B cell (primary cell): ENCODE data around the gene PLCG2. TPM values are rescaled to one million over a fixed set of nuclear protein-coding genes. Genes with fewer than 3 reads are reported as not detected.

Experiments
- ATAC-seq: fragments of 200-7000 bp; cut with Tn5 transposase; one replicate; pipeline ENCODE4 v1.10.0; 2021; ENCODE audit warnings: low read depth, mild to moderate bottlenecking, moderate number of reproducible peaks, moderate library complexity
- CTCF ChIA-PET: fragments of 350-600 bp; sonication (Branson Sonifier 250); formaldehyde crosslinking; loops from one replicate; lab custom pipeline; 2021; ENCODE audit warnings: antibody characterized with exemption, inconsistent platforms; lab: Charles Lee
- POLR2A ChIA-PET: fragments of 350-600 bp; sonication (Branson Sonifier 250); formaldehyde crosslinking; loops from one replicate; lab custom pipeline; 2021; ENCODE audit warnings: antibody characterized with exemption; lab: Charles Lee
- DNase-seq: peaks from one replicate; pipeline ENCODE4 v3.0.0; 2013
- H2AFZ ChIP-seq: 2 replicates; pipeline ENCODE4 v1.6.1; 2012; ENCODE audit warnings: mild to moderate bottlenecking, low read depth, low read length; ENCODE audit not compliant: insufficient read depth, poor library complexity, severe bottlenecking
- H3K27ac ChIP-seq, 2 donors: 1 replicate in 1 of 2; 2 replicates in 1 of 2; pipeline ENCODE4 v1.5.1; 2012 to 2013; ENCODE audit warnings: low read length in 2 of 2, mild to moderate bottlenecking in 2 of 2, moderate library complexity in 1 of 2
- H3K27me3 ChIP-seq, 4 experiments: fragments of 200-600 bp in 1 of 4; sonication (generic) in 1 of 4; replicated peaks in 1 of 4; 1 replicate in 2 of 4; 2 replicates in 2 of 4; pipeline versions ENCODE4 v1.6.1 to v1.7.0; 2013 to 2016; ENCODE audit warnings: low read length in 3 of 4, mild to moderate bottlenecking in 2 of 4, mixed read lengths in 1 of 4, moderate library complexity in 1 of 4; ENCODE audit not compliant: insufficient read depth in 4 of 4, control insufficient read depth in 3 of 4; ENCODE audit errors: control extremely low read depth in 1 of 4
- H3K36me3 ChIP-seq, 2 experiments: replicated peaks in 1 of 2; 1 replicate in 1 of 2; 2 replicates in 1 of 2; pipeline versions ENCODE4 v1.6.1 to v1.7.1; 2013; ENCODE audit warnings: low read length in 1 of 2; ENCODE audit not compliant: insufficient read depth in 2 of 2, control insufficient read depth in 1 of 2; ENCODE audit errors: control extremely low read depth in 1 of 2, extremely low read depth in 1 of 2
- H3K4me1 ChIP-seq, 2 donors: fragments of 200-600 bp in 1 of 2; sonication (generic) in 1 of 2; 1 replicate in 1 of 2; 2 replicates in 1 of 2; pipeline versions ENCODE4 v1.5.1 to v1.6.1; 2013 to 2017; ENCODE audit warnings: low read length in 2 of 2; ENCODE audit not compliant: control insufficient read depth in 2 of 2, insufficient read depth in 2 of 2
- H3K4me2 ChIP-seq: replicated peaks from 2 replicates; pipeline ENCODE3; 2012; ENCODE audit warnings: mild to moderate bottlenecking, low read depth, low read length; ENCODE audit not compliant: poor library complexity, severe bottlenecking
- H3K4me3 ChIP-seq, 5 experiments: fragments of 200-600 bp in 1 of 5; sonication (generic) in 1 of 5; 1 replicate in 3 of 5; 2 replicates in 2 of 5; pipeline versions ENCODE4 v1.5.1 to v1.7.0; 2011 to 2016; ENCODE audit warnings: low read length in 4 of 5, mild to moderate bottlenecking in 4 of 5, low read depth in 2 of 5, control low read depth in 1 of 5, moderate library complexity in 1 of 5; ENCODE audit not compliant: insufficient read depth in 1 of 5; ENCODE audit errors: control extremely low read depth in 1 of 5, extremely low read depth in 1 of 5
- H3K79me2 ChIP-seq: fragments of 200-600 bp; sonication (generic); one replicate; pipeline ENCODE4 v1.6.0; 2016; ENCODE audit warnings: low read length; ENCODE audit not compliant: control insufficient read depth, insufficient read depth
- H3K9ac ChIP-seq: fragments of 200-600 bp; sonication (generic); 2 replicates; pipeline ENCODE4 v1.6.1; 2017; ENCODE audit warnings: mild to moderate bottlenecking, low read length, moderate library complexity
- H3K9me3 ChIP-seq, 3 donors: one replicate each; pipeline versions ENCODE4 v1.6.1 to v1.7.1; 2013; ENCODE audit warnings: low read length in 2 of 3; ENCODE audit not compliant: control insufficient read depth in 2 of 3, insufficient read depth in 1 of 3; ENCODE audit errors: control extremely low read depth in 1 of 3
- H4K20me1 ChIP-seq: 2 replicates; pipeline ENCODE4 v1.6.0; 2012; ENCODE audit warnings: mild to moderate bottlenecking, low read length; ENCODE audit not compliant: insufficient read depth, control insufficient read depth, poor library complexity, severe bottlenecking
- H3K27ac Mint-ChIP-seq: one replicate; pipeline ENCODE4 v1.8.0; 2021; ENCODE audit warnings: mixed read lengths
- H3K27me3 Mint-ChIP-seq: one replicate; pipeline ENCODE4 v1.8.0; 2021; ENCODE audit warnings: mixed read lengths
- H3K4me1 Mint-ChIP-seq: one replicate; pipeline ENCODE4 v1.8.0; 2021; ENCODE audit warnings: mixed read lengths
- H3K4me3 Mint-ChIP-seq: one replicate; pipeline ENCODE4 v1.8.0; 2021; ENCODE audit warnings: mixed read lengths
- H3K9me3 Mint-ChIP-seq: one replicate; pipeline ENCODE4 v1.8.0; 2022; ENCODE audit warnings: mixed read lengths; ENCODE audit not compliant: insufficient read depth
- EZH2 ChIP-seq: IDR thresholded peaks from 2 replicates; pipeline ENCODE4 v1.6.1; 2012; ENCODE audit warnings: borderline replicate concordance, low read depth, mild to moderate bottlenecking, moderate library complexity, low read length; ENCODE audit not compliant: insufficient read depth, poor library complexity, severe bottlenecking
- WGBS: methylation state at CpG from one replicate; pipeline ENCODE4 v1.1.5; 2013; ENCODE audit warnings: missing lambda C conversion rate; ENCODE audit not compliant: insufficient coverage; 5-methylcytosine and 5-hydroxymethylcytosine counted together
- intact Hi-C: fragments of 100-400 bp; cut with micrococcal nuclease; formaldehyde crosslinking; loops from one replicate; pipeline ENCODE4 v1.10.0; 2022
- polyA plus RNA-seq: library from polyadenylated mRNA; depleted of rRNA; stranded (reverse); fragments of >200 nt; gene quantifications from 2 replicates; pipeline ENCODE4 v1.2.3, GENCODE V29; 2012
- total RNA-seq, 2 donors: library from RNA; stranded (reverse); fragments of 120-200 nt in 1 of 2; gene quantifications; 1 replicate in 1 of 2; 2 replicates in 1 of 2; pipeline versions ENCODE4 v1.2.3 to v1.2.4, GENCODE V29; 2013 to 2022
- TF ChIP-seq, protein P1 (sequence below): fragments of 200-600 bp; IDR thresholded peaks from one replicate; pipeline ENCODE4 v1.8.0; 2022; ENCODE audit warnings: antibody characterized with exemption, mild to moderate bottlenecking

PLCG2 gene
- total and polyA plus RNA-seq, 2 donors (not counting 1 experiment from before 2014, with no cell fraction given): 194 to 812 TPM

DNA sequence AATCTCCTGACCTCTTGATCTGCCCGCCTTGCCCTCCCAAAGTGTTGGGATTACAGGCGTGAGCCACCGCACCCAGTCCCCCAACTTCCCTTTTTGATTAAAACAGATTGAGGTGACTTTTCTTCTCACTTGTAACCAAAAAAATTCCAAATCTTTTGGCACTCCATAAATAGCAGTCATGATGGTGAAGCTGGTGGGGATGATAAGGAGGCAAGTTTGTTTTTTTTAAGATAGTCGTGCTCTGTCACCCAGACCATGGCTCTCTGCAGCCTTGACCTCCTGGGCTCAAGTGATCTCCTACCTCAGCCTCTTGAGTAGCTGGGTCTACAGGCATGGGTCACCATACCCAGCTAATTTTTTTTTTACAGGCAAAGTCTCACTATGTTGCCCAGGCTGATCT lies 34.7 kb upstream of the PLCG2 start:
- Histone ChIP-seq H3K27ac (no peak overlapping the region), H3K4me3 (no peak overlapping the region), H3K36me3 (no peaks in the 10 kb centered on the region), H3K9me3 (no peaks in the 10 kb centered on the region), H3K4me2 (no peak overlapping the region), H2AFZ (no peak overlapping the region), H3K9ac (no peak overlapping the region), H3K79me2 (peaks cover 93% of the 10 kb centered on the region), H3K4me1 (peaks cover 55 to 69% of the 10 kb centered on the region in 2 donors), H3K27me3 (no peaks in the 10 kb centered on the region), H4K20me1 (no peaks in the 10 kb centered on the region)
- Mint-ChIP-seq H3K9me3 (no peaks in the 10 kb centered on the region), H3K4me1 (peaks cover 59% of the 10 kb centered on the region), H3K27me3 (no peaks in the 10 kb centered on the region), H3K4me3 (no peak overlapping the region), H3K27ac (peak overlapping the region; percentile 5)
- POLR2A ChIA-PET: interaction anchor here (0.6 kb wide), 2 partner anchors 11 to 128 kb away, joined by 3 to 7 read pairs; no protein-coding TSS in a partner anchor
- TF ChIP-seq EZH2: no peak
- TF ChIP-seq, protein P1, sequence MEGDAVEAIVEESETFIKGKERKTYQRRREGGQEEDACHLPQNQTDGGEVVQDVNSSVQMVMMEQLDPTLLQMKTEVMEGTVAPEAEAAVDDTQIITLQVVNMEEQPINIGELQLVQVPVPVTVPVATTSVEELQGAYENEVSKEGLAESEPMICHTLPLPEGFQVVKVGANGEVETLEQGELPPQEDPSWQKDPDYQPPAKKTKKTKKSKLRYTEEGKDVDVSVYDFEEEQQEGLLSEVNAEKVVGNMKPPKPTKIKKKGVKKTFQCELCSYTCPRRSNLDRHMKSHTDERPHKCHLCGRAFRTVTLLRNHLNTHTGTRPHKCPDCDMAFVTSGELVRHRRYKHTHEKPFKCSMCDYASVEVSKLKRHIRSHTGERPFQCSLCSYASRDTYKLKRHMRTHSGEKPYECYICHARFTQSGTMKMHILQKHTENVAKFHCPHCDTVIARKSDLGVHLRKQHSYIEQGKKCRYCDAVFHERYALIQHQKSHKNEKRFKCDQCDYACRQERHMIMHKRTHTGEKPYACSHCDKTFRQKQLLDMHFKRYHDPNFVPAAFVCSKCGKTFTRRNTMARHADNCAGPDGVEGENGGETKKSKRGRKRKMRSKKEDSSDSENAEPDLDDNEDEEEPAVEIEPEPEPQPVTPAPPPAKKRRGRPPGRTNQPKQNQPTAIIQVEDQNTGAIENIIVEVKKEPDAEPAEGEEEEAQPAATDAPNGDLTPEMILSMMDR: no peak
- no peak for DNase-seq
- intact Hi-C loops: no loop called here
- no peak for ATAC-seq
- 78% methylated on average over 1 of the region's 4 CpGs for WGBS
- CTCF ChIA-PET: interaction anchor here (0.6 to 1.4 kb wide), 4 partner anchors 20 to 316 kb away, joined by 3 to 4 read pairs (median 4); no protein-coding TSS in a partner anchor

DNA sequence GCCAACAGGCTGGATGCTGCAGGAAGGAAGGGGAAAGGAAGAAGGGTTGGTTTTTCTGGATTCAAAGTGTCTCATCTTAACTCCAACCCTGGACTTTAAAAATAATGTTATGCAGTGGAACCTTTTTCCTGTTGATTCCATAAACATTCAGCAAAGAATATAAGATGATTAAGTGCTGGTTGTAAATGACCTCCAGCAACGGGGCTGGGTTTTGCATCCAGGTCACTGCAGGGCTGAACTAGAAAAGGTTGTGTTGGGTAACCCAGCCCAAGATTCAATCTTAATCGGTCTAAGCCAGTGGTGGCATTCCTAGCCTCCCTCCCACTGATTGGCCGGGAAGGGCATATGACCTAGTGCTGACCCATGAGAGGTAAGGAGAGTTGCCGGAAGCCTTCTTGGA lies 34.2 kb upstream of the PLCG2 start:
- H3K27ac ChIP-seq: no peak overlapping the region
- ChIA-PET POLR2A (interaction anchor here (0.6 kb wide), 1 partner anchor 128 kb away, joined by 3 read pairs; no protein-coding TSS in a partner anchor), CTCF (interaction anchor here (0.6 to 1.4 kb wide), 5 partner anchors 20 to 316 kb away, joined by 3 to 4 read pairs (median 4); no protein-coding TSS in a partner anchor)
- TF ChIP-seq EZH2: no peak
- TF ChIP-seq, protein P1: no peak
- no peaks in the 10 kb centered on the region for H3K9me3 ChIP-seq
- no peaks in the 10 kb centered on the region for H4K20me1 ChIP-seq
- H3K79me2 ChIP-seq: peaks cover 88% of the 10 kb centered on the region
- H3K4me2 ChIP-seq: no peak overlapping the region
- H2AFZ ChIP-seq: no peak overlapping the region
- intact Hi-C loops: no loop called here
- Mint-ChIP-seq H3K27me3 (no peaks in the 10 kb centered on the region), H3K4me1 (peaks cover 59% of the 10 kb centered on the region), H3K9me3 (no peaks in the 10 kb centered on the region), H3K4me3 (peak overlapping the region; percentile 90), H3K27ac (no peak overlapping the region)
- peaks cover 0 to 1% of the 10 kb centered on the region in 2 experiments for H3K36me3 ChIP-seq
- DNase-seq (no peak), ATAC-seq (no peak)
- WGBS: 89% methylated on average over 3 of the region's 4 CpGs
- no peak overlapping the region for H3K9ac ChIP-seq
- H3K4me1 ChIP-seq: peaks cover 54 to 68% of the 10 kb centered on the region in 2 donors
- H3K27me3 ChIP-seq: no peaks in the 10 kb centered on the region
- no peak overlapping the region for H3K4me3 ChIP-seq
